ENCODE measurements around the gene PSKH1. TPM values are rescaled to one million over a fixed set of nuclear protein-coding genes. Genes with fewer than 3 reads are reported as not detected.
"Not testable (repeated sequence)": the region's sequence is repeated elsewhere in the genome, so short reads cannot be mapped to it uniquely, and the experiment has no call there.

The PSKH1 gene
- total RNA-seq, 2 donors from 2014 or later, result 16.1 to 16.2 TPM

GRCh38 chr16:67857547-67858233 is 35.4 kb upstream of the PSKH1 start:
- Mint-ChIP-seq H3K27me3 (ENCODE audit: low read depth) (no peaks in the 10 kb centered on the region), H3K4me1 (ENCODE audit: low read depth) (peaks cover 47% of the 10 kb centered on the region), H3K36me3 (ENCODE audit: insufficient read depth in 2 of 2) (peaks cover 0 to 4% of the 10 kb centered on the region in 2 donors), H3K9me3 (no peaks in the 10 kb centered on the region), H3K27ac (no peak overlapping the region), H3K4me3 (no peak overlapping the region)
- DNase-seq (peak in 1 of 2 donors; percentile 32), ATAC-seq (replicated peaks in 1 of 2) (peak; percentile 89 to 96)

- Mint-ChIP-seq H3K9me3 (no peaks in the 10 kb centered on the region), H3K27me3 (ENCODE audit: low read depth) (no peaks in the 10 kb centered on the region), H3K4me3 (no peak overlapping the region), H3K27ac (no peak overlapping the region), H3K36me3 (ENCODE audit: insufficient read depth in 2 of 2) (peaks cover 0 to 4% of the 10 kb centered on the region in 2 donors), H3K4me1 (ENCODE audit: low read depth) (peaks cover 47% of the 10 kb centered on the region)
- ATAC-seq (replicated peaks in 1 of 2) (no peak), DNase-seq (no peak)
These were observed 34.6 kb upstream of the PSKH1 start for GRCh38 chr16:67858500-67858899.

- H3K9me3 Mint-ChIP-seq, result no peaks in the 10 kb centered on the region
- H3K4me3 Mint-ChIP-seq, result no peak overlapping the region
- H3K4me1 Mint-ChIP-seq (ENCODE audit: low read depth), result peaks cover 32% of the 10 kb centered on the region
- ATAC-seq (replicated peaks in 1 of 2), result no peak
- no peaks in the 10 kb centered on the region for H3K27me3 Mint-ChIP-seq (ENCODE audit: low read depth)
- no peak for DNase-seq
- H3K27ac Mint-ChIP-seq, result peak overlapping the region; percentile 8
- peaks cover 0 to 1% of the 10 kb centered on the region in 2 donors for H3K36me3 Mint-ChIP-seq (ENCODE audit: insufficient read depth in 2 of 2)
These were observed 32.3 kb upstream of the PSKH1 start for GRCh38 chr16:67860589-67861398.

- no peak overlapping the region for H3K4me3 Mint-ChIP-seq
- no peak for ATAC-seq (replicated peaks in 1 of 2)
- peaks cover 0 to 7% of the 10 kb centered on the region in 2 donors for H3K36me3 Mint-ChIP-seq (ENCODE audit: insufficient read depth in 2 of 2)
- H3K27me3 Mint-ChIP-seq (ENCODE audit: low read depth), result no peaks in the 10 kb centered on the region
- no peak for DNase-seq
- no peak overlapping the region for H3K27ac Mint-ChIP-seq
- peaks cover 23% of the 10 kb centered on the region for H3K4me1 Mint-ChIP-seq (ENCODE audit: low read depth)
- H3K9me3 Mint-ChIP-seq, result no peaks in the 10 kb centered on the region
These were observed 31.2 kb upstream of the PSKH1 start for GRCh38 chr16:67861877-67862276.

GRCh38 chr16:67862623-67863583 is 30.2 kb upstream of the PSKH1 start:
- Mint-ChIP-seq H3K27me3 (ENCODE audit: low read depth) (no peaks in the 10 kb centered on the region), H3K4me3 (no peak overlapping the region), H3K27ac (no peak overlapping the region), H3K9me3 (no peaks in the 10 kb centered on the region), H3K4me1 (ENCODE audit: low read depth) (peaks cover 13% of the 10 kb centered on the region), H3K36me3 (ENCODE audit: insufficient read depth in 2 of 2) (peaks cover 0 to 7% of the 10 kb centered on the region in 2 donors)
- ATAC-seq (replicated peaks in 1 of 2), result no peak
- no peak for DNase-seq

- not testable (repeated sequence) for H3K4me3 Mint-ChIP-seq; H3K27me3 Mint-ChIP-seq (ENCODE audit: low read depth); ATAC-seq (replicated peaks in 1 of 2); DNase-seq; H3K27ac Mint-ChIP-seq; H3K4me1 Mint-ChIP-seq (ENCODE audit: low read depth); H3K9me3 Mint-ChIP-seq; H3K36me3 Mint-ChIP-seq (ENCODE audit: insufficient read depth in 2 of 2)
These were observed 29.0 kb upstream of the PSKH1 start for GRCh38 chr16:67864044-67864443.

- H3K27ac Mint-ChIP-seq, result no peak overlapping the region
- no peaks in the 10 kb centered on the region for H3K27me3 Mint-ChIP-seq (ENCODE audit: low read depth)
- H3K4me1 Mint-ChIP-seq (ENCODE audit: low read depth), result peaks cover 6% of the 10 kb centered on the region
- no peak for DNase-seq
- no peak overlapping the region for H3K4me3 Mint-ChIP-seq
- ATAC-seq (replicated peaks in 1 of 2), result no peak
- no peaks in the 10 kb centered on the region for H3K9me3 Mint-ChIP-seq
- H3K36me3 Mint-ChIP-seq (ENCODE audit: insufficient read depth in 2 of 2), result peaks cover 0 to 7% of the 10 kb centered on the region in 2 donors
These were observed 28.5 kb upstream of the PSKH1 start for GRCh38 chr16:67864594-67864993.

GRCh38 chr16:67865318-67865717 is 27.7 kb upstream of the PSKH1 start:
- H3K9me3 Mint-ChIP-seq, result no peaks in the 10 kb centered on the region
- peaks cover 0 to 8% of the 10 kb centered on the region in 2 donors for H3K36me3 Mint-ChIP-seq (ENCODE audit: insufficient read depth in 2 of 2)
- peaks cover 6% of the 10 kb centered on the region for H3K4me1 Mint-ChIP-seq (ENCODE audit: low read depth)
- H3K4me3 Mint-ChIP-seq, result no peak overlapping the region
- no peaks in the 10 kb centered on the region for H3K27me3 Mint-ChIP-seq (ENCODE audit: low read depth)
- ATAC-seq (replicated peaks in 1 of 2), result no peak
- H3K27ac Mint-ChIP-seq, result no peak overlapping the region
- no peak for DNase-seq

- no peaks in the 10 kb centered on the region for H3K27me3 Mint-ChIP-seq (ENCODE audit: low read depth)
- ATAC-seq (replicated peaks in 1 of 2) (no peak), DNase-seq (no peak)
- H3K36me3 Mint-ChIP-seq (ENCODE audit: insufficient read depth in 2 of 2), result peaks cover 0 to 13% of the 10 kb centered on the region in 2 donors
- H3K4me3 Mint-ChIP-seq, result no peak overlapping the region
- no peaks in the 10 kb centered on the region for H3K9me3 Mint-ChIP-seq
- H3K4me1 Mint-ChIP-seq (ENCODE audit: low read depth), result peaks cover 7% of the 10 kb centered on the region
- H3K27ac Mint-ChIP-seq, result no peak overlapping the region
These were observed 24.8 kb upstream of the PSKH1 start for GRCh38 chr16:67868290-67868689.

- Mint-ChIP-seq H3K27me3 (ENCODE audit: low read depth) (no peaks in the 10 kb centered on the region), H3K4me1 (ENCODE audit: low read depth) (peaks cover 19% of the 10 kb centered on the region), H3K36me3 (ENCODE audit: insufficient read depth in 2 of 2) (peaks cover 2 to 15% of the 10 kb centered on the region in 2 donors), H3K9me3 (no peaks in the 10 kb centered on the region), H3K27ac (peak overlapping the region; percentile 54), H3K4me3 (no peak overlapping the region)
- ATAC-seq (replicated peaks in 1 of 2) (no peak), DNase-seq (no peak)
These were observed 23.4 kb upstream of the PSKH1 start for GRCh38 chr16:67869653-67870052.

- peaks cover 2 to 18% of the 10 kb centered on the region in 2 donors for H3K36me3 Mint-ChIP-seq (ENCODE audit: insufficient read depth in 2 of 2)
- DNase-seq, result no peak
- peaks cover 32% of the 10 kb centered on the region for H3K4me1 Mint-ChIP-seq (ENCODE audit: low read depth)
These were observed 21.8 kb upstream of the PSKH1 start for GRCh38 chr16:67871256-67871655.

GRCh38 chr16:67872131-67872630 is 20.9 kb upstream of the PSKH1 start:
- H3K4me3 Mint-ChIP-seq, result peak overlapping the region; percentile 92 to 93
- H3K27ac Mint-ChIP-seq, result peak overlapping the region; percentile 49
- no peak for ATAC-seq (replicated peaks in 1 of 2)
- no peak for DNase-seq
- H3K36me3 Mint-ChIP-seq (ENCODE audit: insufficient read depth in 2 of 2), result peaks cover 2 to 15% of the 10 kb centered on the region in 2 donors
- H3K4me1 Mint-ChIP-seq (ENCODE audit: low read depth), result peaks cover 32% of the 10 kb centered on the region
- H3K9me3 Mint-ChIP-seq, result no peaks in the 10 kb centered on the region
- no peaks in the 10 kb centered on the region for H3K27me3 Mint-ChIP-seq (ENCODE audit: low read depth)

More at GRCh38 chr16:67871256-67871655, 21.8 kb upstream of the PSKH1 start:
- H3K27me3 Mint-ChIP-seq (ENCODE audit: low read depth), result no peaks in the 10 kb centered on the region
- no peak overlapping the region for H3K4me3 Mint-ChIP-seq
- ATAC-seq (replicated peaks in 1 of 2), result no peak
- H3K9me3 Mint-ChIP-seq, result no peaks in the 10 kb centered on the region
- peak overlapping the region; percentile 35 for H3K27ac Mint-ChIP-seq
